ENCODE results near the gene CLSTN2.

DNA sequence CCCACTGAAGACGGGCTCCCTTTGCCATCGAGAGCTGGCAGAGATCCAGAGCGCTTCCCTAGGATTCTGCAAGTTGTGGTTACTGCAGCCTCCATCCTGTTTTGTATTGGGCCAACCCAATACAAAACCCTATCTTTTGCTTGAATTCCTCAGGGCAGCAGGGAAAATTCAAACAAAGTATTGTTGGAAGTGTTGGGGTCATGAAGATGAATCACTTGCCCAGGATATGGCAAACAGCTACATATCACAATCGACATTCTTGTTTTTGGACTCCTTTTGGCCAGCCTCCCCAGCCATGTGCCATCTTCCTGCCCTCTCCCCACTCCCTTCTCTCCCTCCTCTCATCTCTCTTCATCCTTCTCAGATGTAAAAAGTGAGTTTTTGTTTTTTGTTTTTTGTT is 642.9 kb downstream of the CLSTN2 start:
- TF ChIP-seq, protein P1, sequence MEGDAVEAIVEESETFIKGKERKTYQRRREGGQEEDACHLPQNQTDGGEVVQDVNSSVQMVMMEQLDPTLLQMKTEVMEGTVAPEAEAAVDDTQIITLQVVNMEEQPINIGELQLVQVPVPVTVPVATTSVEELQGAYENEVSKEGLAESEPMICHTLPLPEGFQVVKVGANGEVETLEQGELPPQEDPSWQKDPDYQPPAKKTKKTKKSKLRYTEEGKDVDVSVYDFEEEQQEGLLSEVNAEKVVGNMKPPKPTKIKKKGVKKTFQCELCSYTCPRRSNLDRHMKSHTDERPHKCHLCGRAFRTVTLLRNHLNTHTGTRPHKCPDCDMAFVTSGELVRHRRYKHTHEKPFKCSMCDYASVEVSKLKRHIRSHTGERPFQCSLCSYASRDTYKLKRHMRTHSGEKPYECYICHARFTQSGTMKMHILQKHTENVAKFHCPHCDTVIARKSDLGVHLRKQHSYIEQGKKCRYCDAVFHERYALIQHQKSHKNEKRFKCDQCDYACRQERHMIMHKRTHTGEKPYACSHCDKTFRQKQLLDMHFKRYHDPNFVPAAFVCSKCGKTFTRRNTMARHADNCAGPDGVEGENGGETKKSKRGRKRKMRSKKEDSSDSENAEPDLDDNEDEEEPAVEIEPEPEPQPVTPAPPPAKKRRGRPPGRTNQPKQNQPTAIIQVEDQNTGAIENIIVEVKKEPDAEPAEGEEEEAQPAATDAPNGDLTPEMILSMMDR (IDR thresholded peaks at IDR 0.05) = no peak
- TF ChIP-seq POLR2A (IDR thresholded peaks at IDR 0.05) = no peak
